OCI-M2 (cell line): ENCODE results near the gene CDYL2.
"Not testable (repeated sequence)": the region's sequence is repeated elsewhere in the genome, so short reads cannot be mapped to it uniquely, and the experiment has no call there.

Source experiments
- DNase-seq: peaks from one replicate; lab custom pipeline; 2025; ENCODE audit not compliant: unreplicated experiment; lab: John Stamatoyannopoulos, UW

CDYL2 gene

GRCh38 chr16:80804526-80805383 is at the start of gene CDYL2:
Gene CDYL2, minus strand, starts transcription at chr16:80804598. Its CDS starts 425 bp downstream, at chr16:80804173.
- DNase-seq: no peak

DNA sequence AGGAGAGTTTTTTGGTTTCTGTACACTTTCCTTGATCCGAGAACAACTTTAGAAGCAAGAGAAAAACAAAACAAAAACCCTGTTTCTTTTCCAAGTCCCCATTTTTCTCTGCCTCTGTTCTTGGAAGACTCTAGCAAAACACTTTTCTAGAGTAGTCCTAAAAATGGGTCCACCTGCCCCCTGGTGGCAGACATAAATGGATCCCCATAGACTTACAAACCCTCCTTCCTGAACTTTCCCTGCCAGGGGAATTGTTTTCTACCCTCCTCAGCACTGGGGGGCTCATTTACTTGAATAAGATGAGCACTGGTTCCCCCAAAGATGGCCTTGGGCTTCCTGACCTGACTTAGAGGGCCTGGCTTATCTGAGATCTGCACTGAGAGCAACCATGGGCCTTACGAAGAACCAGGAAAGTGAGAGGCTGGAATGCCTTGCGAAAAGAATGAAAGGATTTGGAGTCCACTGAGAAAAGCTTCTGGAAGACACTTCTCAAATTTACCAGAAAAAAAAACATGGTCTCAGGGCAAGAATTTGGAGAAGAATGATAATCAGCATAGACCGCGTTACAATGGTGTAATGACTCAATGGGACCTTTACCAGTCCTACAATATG is 48.0 kb upstream of the CDYL2 start:
- DNase-seq: no peak

- no peak for DNase-seq
These were observed 47.4 kb upstream of the CDYL2 start for GRCh38 chr16:80851831-80852230.

GRCh38 chr16:80850757-80851156 is 46.4 kb upstream of the CDYL2 start:
- no peak for DNase-seq

DNA sequence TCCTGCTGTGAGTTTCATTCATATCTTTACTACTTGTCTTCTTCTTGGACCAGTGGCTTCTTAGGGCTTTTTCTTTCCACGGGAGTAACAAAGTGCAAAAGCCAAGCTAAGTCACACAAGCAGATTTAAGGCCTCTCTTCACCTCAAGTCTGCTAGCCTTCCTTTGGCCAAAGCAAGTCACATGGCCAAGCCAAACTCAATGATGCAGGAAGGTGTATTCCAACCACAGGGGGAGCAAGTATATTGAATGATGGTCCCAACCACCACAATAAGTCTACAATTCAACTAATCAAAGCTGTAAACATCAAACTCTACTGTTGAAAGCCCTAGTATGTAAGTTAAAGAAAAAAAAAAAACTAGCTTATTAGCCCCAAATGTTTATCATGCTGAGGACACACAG is 44.5 kb upstream of the CDYL2 start:
- DNase-seq: no peak

GRCh38 chr16:80846680-80847079 is 42.3 kb upstream of the CDYL2 start:
- no peak for DNase-seq

GRCh38 chr16:80846275-80846674 is 41.9 kb upstream of the CDYL2 start:
- no peak for DNase-seq

- DNase-seq: no peak
These were observed 40.0 kb upstream of the CDYL2 start for GRCh38 chr16:80844395-80844794.

- DNase-seq: no peak
These were observed 36.8 kb upstream of the CDYL2 start for GRCh38 chr16:80841231-80841630.

GRCh38 chr16:80837533-80838147 is 33.2 kb upstream of the CDYL2 start:
- DNase-seq: no peak

GRCh38 chr16:80836846-80837245 is 32.4 kb upstream of the CDYL2 start:
- no peak for DNase-seq

GRCh38 chr16:80836202-80836601 is 31.8 kb upstream of the CDYL2 start:
- no peak for DNase-seq

DNA sequence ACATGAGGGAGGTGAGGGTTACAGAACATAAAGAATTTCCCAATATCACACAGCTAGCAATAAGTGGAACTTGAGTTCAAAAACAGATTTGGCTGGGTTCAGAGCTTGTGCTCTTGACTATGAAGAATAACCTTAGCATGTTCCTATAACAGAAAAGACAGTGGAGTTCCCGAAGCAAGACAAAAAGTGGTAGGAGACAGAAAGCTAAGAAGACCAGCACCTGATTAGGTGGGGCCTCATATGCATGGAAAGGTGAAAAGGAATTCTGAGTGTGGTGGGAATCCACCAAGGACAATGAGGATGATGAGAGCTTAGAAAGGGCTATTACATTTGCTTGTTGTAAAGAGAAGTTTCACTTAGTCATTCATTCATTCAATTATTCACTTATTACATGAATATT is 26.6 kb upstream of the CDYL2 start:
- DNase-seq: no peak

GRCh38 chr16:80828495-80828894 is 24.1 kb upstream of the CDYL2 start:
- no peak for DNase-seq

DNA sequence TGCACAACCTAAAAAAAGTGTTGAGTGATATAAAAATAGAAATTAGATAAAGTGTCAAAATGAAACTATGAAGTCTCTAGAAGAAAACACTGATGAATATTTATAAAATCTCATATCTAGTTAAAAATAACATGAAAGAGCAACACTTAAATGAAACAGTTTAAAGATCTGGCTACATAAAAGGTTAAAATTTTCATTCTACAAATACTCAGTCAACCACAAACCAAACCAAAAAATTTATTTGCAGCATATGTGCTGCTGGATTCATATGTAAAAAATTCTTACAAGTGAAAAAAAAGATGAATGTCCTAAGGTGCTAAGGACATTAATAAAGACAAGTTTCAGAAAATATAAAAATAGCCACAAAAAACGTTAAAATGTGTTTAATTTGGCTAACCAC is 22.6 kb upstream of the CDYL2 start:
- no peak for DNase-seq

- DNase-seq: no peak
These were observed 21.0 kb upstream of the CDYL2 start for GRCh38 chr16:80825365-80825758.

GRCh38 chr16:80824623-80825364 is 20.4 kb upstream of the CDYL2 start:
- no peak for DNase-seq

DNA sequence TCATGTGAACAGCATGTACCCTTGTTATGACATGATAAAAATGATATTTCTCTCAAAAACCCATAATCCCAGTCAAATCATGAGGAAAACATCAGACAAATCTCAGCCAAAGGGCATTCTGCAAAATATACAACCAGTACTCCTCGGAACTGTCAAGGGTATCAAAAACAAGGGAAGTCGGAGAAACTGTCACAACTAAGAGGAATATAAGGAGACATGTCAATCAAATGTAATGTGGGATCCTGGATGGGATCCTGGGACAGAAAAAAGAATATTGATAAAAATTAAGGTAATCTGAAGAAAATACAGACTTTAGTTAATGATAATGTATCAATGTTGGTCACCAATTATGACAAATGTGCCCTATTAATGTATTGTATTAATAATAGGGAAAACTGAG is 15.6 kb upstream of the CDYL2 start:
- no peak for DNase-seq

- DNase-seq: no peak
These were observed 12.0 kb upstream of the CDYL2 start for GRCh38 chr16:80816356-80816755.

GRCh38 chr16:80815278-80815677 is 10.9 kb upstream of the CDYL2 start:
- not testable (repeated sequence) for DNase-seq

DNA sequence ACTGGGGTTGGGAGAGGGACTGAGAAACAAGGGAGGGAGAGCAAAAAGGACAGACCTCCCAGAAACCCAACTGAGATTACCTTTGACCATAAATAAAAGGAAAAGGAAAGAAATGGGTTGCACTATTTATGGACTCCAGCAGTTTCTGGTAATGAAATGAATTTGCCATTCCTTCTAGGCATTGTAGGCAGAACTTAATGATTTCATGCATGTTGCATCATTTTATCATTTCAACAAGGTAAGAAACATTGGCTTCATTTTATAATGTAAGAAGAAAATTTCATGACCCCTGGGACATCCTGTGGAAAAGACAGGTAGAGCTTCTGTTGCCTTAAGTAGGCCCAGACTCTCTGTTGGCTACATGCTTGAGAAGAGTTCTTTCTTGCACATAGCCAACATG is 8.2 kb upstream of the CDYL2 start:
- no peak for DNase-seq
